Left renal pelvis (tissue), 4 donors: ENCODE measurements around the gene SRBD1. TPM values are rescaled to one million over a fixed set of nuclear protein-coding genes. Genes with fewer than 3 reads are reported as not detected.
A peak's percentile ranks its signal among the peaks of the same experiment; 100 is the strongest.
"Not testable (repeated sequence)": the region's sequence is repeated elsewhere in the genome, so short reads cannot be mapped to it uniquely, and the experiment has no call there.

Experiments used
- DNase-seq, 4 donors: peaks; one replicate each; pipeline ENCODE4 v3.0.0-alpha.2; 2013; ENCODE audit warnings: low read depth in 4 of 4, low spot score in 3 of 4
- polyA plus RNA-seq, 4 donors: library from polyadenylated mRNA; unstranded; fragments of 120-200 nt; gene quantifications; one replicate each; pipeline ENCODE4 v1.2.1, GENCODE V29; 2013; ENCODE audit not compliant: insufficient read length in 4 of 4

SRBD1 gene
- polyA plus RNA-seq, 4 donors = 21.3 to 29.2 (median 23.8) TPM

DNA sequence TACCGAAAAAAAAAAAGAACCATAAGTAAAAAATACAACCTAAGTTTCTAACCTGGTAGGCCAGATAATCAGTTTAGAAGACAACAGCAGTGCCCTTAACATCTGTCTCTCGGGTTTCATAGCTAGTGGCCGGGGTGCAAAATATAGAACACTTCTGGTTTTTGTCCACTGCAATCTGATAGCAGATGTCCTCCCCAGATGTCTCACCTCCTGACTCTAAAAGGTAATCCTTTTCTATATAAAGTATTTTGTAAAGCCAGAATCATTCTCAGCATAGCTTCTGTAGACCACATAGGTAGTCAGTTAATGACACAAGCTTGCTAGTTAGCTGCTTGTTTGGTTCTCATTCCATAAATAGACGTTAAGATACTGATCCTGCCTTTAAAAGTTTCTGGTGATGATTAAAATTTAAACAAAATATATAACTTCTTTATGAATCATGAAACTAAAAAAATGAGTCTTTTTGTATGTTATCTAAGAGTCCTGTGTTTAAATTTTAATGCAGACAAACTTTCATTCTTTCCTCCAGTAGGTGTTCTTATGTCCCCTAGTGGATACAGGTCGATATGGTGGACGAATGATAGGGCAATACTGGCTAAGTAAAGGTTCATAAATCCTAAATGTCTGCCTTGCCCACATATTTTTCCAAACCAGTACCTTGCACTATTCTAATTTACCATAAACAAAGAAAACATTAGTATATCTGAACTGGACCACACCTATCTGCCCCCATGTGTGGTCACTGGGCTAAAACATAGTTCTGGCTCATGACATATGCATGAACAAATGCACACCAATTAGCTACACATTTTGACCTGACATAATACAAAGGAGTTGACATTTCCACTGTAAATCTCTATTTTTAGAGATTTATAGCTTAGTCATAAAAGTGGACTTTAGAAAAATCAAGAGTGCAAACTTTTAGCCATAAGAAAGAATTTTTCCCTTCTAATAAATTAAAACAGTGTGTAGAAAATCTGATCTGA is 171.0 kb downstream of the SRBD1 start:
- no peak for DNase-seq

GRCh38 chr2:45438872-45439665 is 172.0 kb downstream of the SRBD1 start:
- DNase-seq = no peak

GRCh38 chr2:45436456-45436855 is 174.6 kb downstream of the SRBD1 start:
- DNase-seq = no peak

GRCh38 chr2:45435316-45435715 is 175.8 kb downstream of the SRBD1 start:
- DNase-seq = no peak

DNA sequence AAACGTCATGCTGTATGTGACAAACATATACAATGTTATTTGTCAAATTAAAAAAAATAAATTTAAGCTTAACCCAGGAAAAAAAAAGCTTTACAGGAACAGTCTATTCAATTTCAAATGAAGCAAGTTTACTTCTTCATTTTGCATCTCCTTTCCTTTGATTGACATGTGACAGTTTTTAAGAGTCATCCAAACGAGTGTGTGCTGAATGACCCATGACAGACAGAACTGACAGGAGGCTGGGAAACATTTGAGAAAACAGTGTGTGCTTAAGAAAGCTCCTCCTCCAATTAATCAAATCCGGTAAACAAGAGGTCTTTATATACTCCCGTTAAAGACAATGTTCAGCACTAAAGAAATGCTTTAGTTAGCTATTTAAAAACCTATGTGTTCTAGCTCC is 177.7 kb downstream of the SRBD1 start:
- DNase-seq = no peak

GRCh38 chr2:45432406-45432805 is 178.7 kb downstream of the SRBD1 start:
- no peak for DNase-seq

DNA sequence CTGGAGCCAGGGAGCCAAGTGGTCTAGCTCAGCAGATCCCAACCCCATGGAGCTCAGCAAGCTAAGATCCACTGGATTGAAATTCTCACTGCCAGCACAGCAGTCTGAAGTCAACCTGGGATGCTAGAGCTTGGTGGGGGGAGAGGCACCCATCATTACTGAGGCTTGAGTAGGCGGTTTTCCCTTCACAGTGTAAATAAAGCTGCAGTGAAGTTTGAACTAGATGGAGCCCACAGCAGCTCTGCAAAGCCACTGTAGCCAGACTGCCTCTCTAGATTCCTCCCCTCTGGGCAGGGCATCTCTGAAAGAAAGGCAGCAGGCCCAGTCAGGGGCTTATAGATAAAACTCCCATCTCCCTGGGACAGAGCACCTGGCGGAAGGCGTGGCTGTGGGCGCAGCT is 185.0 kb downstream of the SRBD1 start:
- DNase-seq = not testable (repeated sequence)

GRCh38 chr2:45422921-45423320 is 188.1 kb downstream of the SRBD1 start:
- peak in 1 of 4 donors; percentile 22 for DNase-seq

DNA sequence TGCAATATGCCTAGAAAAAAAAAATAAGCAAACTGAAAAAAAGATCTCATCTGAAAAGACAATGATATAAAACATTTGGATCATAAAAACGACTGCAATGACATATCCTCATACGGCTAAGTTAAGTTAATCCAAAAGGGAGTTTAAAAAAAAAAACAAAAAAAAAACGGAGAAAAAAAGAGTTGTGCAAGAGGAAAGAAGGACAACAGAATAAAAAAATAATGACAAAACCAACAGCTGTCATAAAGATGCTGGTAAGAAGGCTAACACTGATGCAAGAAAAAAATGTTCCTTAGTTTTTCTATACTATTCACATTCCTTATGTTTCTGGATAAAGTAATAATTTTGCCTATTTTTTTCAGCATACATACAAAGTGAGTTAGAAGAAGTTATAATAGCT is 192.5 kb downstream of the SRBD1 start:
- DNase-seq = no peak

DNA sequence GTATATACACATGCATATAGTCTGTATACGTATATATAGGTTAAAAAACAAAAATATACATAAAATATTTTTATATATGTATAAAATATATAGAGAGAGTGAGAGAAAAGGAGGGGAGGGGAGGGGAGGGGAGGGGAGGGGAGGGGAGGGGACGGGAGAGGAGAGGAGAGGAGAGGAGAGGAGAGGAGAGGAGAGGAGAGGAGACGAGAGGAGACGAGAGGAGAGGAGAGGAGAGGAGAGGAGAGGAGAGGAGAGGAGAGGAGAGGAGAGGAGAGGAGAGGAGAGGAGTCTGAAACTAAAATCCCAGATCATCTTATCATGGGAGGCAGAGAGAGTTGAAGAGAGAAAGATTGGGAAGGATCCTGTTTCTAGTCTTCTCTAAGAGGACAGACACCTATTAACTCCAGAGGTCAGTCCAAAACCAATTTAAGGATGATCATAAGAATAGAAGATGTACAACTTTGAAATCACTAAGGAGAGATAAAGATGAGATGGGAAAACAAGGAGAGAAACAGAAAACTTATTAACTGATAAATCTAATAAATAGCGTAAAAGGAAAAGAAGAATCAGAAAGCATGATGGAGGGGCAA is 195.4 kb downstream of the SRBD1 start:
- DNase-seq = no peak

GRCh38 chr2:45412754-45413379 is 198.2 kb downstream of the SRBD1 start:
- no peak for DNase-seq

- no peak for DNase-seq
Measured at GRCh38 chr2:45409677-45410076, 201.4 kb downstream of the SRBD1 start.

DNA sequence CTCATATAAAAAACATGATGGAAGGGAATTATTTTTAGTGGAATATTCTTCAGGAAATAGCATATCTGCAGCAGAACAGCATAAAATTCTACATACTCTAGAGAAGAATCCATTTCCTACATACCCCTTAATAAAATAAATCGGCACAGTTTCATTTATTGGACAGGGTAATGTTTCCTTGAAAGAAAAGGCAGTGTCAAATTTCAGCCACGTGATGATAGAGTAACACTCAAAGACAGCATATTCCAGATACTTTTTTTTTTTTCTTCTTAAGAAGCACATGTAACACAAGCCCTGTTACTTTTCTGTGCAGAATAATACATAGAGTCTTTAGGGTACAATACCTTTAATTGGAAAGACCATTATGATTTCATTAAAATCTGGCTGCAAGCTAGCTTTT is 204.4 kb downstream of the SRBD1 start:
- no peak for DNase-seq

- no peak for DNase-seq
Measured at GRCh38 chr2:45404807-45405297, 206.2 kb downstream of the SRBD1 start.

DNA sequence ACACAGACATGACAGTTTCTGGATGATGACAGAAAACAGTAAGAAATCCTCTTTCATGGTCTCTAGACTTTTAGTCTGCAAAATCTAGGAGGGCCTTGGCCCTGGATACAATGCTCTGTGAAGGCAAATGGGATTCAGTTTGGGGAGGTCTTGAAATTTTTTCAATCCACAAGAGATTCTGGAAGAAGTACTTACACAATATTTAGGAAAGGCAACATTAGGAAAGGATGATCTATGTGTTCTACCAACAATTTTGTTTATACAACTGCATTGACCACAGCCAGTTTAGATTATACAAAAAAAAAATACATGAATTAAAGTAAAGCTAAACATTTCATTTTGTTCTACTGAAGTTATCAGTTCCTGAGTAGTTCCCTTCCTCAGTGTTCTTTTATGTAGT is 208.0 kb downstream of the SRBD1 start:
- no peak for DNase-seq

GRCh38 chr2:45401431-45401922 is 209.6 kb downstream of the SRBD1 start:
- no peak for DNase-seq

DNA sequence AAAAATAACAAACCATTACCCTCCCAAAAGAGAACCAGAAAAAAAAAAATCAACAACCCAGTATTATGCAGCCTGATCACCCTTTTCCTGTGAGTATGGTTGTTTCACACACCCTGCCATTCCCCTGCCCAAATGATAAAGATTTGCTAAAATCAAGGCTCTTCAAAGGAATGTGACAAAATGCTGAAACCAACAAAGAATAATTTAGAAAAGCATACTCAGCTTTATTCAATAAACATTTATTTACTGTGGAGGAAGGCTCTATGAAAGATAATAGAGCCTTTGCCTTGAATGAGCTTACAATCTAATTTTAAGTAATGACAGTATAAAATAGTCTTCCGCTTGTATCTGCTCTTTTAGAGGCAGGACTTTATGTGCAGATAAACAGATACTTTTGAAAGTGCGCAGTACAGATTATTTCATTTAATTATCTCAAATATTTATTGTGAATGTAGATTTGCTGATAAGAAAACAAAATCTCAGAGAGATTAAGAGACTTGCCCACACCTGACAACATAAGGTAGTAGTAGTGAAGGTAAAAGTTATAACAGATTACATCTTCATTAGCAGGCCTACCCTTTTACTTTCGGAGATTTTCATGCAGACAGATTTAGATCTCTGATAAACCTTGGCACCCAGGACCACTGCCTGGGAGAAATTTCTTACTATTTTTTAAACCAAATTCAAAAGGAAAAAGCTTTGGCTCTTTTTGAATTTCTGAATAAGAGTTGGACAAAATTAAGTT is 211.9 kb downstream of the SRBD1 start:
- DNase-seq = no peak

DNA sequence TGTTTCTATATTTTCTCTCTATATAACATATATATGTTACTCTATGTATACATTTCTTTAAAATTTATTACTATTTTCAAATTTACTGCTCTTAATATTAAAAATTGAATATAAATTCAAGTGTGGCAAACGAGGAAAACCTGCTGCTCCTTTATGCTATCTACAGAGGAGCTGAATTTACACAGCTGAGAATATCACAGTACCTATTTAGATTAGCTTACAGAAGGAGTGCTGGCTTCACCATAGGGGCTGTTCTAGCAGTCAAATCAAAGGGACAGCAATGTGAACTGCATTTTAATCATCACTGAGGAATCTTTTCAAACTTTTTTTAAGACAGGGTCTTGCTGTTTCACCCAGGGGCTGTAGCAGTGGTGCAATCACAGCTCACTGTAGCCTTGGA is 213.8 kb downstream of the SRBD1 start:
- no peak for DNase-seq

DNA sequence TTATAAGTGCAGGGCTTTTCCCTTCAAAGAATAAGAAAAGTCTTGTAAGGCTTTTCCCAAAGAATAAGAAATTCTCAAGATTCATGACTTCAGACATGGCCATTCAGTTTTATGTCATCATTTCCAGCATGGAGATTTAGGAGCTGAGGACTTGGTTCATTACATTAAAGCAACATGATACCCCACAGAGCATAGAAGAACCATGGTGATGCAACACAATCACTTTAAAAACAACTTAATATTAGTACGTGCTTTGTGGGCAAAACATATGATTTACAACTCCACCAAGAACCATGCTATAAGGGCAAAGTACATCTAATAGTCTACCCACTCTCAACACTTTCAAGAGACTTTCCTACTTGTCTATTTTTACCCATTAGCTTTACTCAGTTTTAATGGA is 214.4 kb downstream of the SRBD1 start:
- DNase-seq = no peak

GRCh38 chr2:45394842-45395241 is 216.2 kb downstream of the SRBD1 start:
- no peak for DNase-seq
